ENCODE data around the gene PRXL2B. TPM values are rescaled to one million over a fixed set of nuclear protein-coding genes. Genes with fewer than 3 reads are reported as not detected.

Gene PRXL2B
- total RNA-seq, 4 donors from 2014 or later: 0.51 to 20.5 (median 13.2) TPM

DNA sequence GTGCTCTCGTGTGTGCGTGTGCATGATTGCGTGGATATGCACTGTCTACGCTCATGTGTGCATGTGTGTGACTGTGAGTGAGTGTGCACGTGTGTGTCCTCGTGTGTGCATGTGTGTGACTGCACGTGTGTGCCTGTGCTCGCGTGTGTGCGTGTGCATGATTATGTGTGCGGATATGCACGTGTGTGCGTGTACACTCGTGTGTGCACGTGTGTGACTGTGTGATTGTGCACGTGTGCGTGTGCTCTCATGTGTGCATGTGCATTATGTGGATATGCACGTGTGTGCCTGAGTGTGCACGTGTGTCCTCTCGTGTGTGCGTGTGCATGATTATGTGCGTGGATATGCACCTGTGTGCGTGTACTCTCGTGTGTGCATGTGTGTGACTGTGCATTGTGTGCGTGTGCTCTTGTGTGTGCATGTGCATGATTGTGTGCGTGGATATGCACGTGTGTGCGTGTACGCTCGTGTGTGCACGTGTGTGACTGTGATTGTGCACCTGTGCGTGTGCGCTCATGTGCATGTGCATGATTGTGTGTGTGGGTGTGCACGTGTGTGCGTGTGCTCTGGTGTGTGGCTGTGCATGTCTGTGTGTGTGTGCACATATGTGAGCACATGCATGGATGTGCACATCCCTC lies 44.0 kb downstream of the PRXL2B start:
- no peak for TF ChIP-seq POLR2A (IDR thresholded peaks at IDR 0.05)
- TF ChIP-seq, protein P1, sequence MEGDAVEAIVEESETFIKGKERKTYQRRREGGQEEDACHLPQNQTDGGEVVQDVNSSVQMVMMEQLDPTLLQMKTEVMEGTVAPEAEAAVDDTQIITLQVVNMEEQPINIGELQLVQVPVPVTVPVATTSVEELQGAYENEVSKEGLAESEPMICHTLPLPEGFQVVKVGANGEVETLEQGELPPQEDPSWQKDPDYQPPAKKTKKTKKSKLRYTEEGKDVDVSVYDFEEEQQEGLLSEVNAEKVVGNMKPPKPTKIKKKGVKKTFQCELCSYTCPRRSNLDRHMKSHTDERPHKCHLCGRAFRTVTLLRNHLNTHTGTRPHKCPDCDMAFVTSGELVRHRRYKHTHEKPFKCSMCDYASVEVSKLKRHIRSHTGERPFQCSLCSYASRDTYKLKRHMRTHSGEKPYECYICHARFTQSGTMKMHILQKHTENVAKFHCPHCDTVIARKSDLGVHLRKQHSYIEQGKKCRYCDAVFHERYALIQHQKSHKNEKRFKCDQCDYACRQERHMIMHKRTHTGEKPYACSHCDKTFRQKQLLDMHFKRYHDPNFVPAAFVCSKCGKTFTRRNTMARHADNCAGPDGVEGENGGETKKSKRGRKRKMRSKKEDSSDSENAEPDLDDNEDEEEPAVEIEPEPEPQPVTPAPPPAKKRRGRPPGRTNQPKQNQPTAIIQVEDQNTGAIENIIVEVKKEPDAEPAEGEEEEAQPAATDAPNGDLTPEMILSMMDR (IDR thresholded peaks at IDR 0.05): no peak
- Histone ChIP-seq H3K4me3 (no peak overlapping the region), H3K27me3 (peaks cover 24 to 41% of the 10 kb centered on the region in 2 donors), H3K4me1 (peaks cover 0 to 8% of the 10 kb centered on the region in 2 donors), H3K36me3 (no peaks in the 10 kb centered on the region), H3K27ac (no peak overlapping the region), H3K9me3 (no peaks in the 10 kb centered on the region)
- DNase-seq: no peak
- intact Hi-C loops (cut with DNase I; ENCODE audit: low total_unique reads): no loop called here

DNA sequence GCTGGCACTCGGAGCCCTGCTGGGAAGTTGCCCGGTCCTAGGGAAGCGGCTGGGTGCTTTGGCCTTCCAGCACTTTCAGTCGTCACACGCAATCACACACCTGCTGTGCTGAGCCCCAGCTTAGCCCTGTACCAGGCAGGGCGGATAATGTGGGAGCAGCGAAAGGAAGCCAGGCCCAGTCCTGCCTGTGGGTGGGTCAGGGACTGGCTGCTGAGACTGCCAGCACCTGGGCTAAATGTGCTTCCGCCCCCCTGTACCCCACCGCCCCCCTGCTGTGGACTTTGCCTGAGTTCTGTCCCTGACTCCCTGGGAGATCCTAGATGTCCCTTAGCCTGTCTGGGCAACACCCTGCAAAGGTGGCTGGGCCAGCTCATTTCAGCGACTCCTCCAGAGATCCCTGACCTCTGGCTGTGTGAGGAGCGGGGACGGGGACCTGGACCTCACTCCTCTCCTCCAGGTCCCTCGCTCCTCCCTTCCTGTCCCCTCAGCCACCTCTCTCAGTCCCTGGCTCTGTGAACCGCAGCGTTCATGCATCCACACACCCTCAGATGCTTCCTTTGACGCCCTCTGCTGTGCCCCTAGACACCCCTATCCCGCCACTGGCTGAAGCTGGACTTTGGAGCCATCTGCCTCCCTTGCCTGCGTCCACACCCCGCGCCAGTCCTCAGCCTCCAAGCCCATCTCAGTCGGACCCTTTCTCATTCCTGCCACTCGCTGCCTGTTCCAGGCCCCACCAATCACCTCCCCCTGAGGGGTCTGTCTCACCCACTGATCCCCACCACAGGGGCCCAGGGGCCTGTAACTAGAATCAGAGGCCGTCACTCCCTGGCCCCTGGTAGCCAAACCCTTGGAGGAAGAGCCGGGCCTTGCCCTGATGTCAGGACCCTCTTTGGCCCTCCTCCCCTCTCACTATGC lies 44.8 kb downstream of the PRXL2B start:
- no peak for TF ChIP-seq POLR2A (IDR thresholded peaks at IDR 0.05)
- TF ChIP-seq, protein P1 (IDR thresholded peaks at IDR 0.05): no peak
- H3K4me3 ChIP-seq: no peak overlapping the region
- no peak for DNase-seq
- no peaks in the 10 kb centered on the region for H3K36me3 ChIP-seq
- peaks cover 24 to 36% of the 10 kb centered on the region in 2 donors for H3K27me3 ChIP-seq
- H3K4me1 ChIP-seq: peaks cover 0 to 8% of the 10 kb centered on the region in 2 donors
- intact Hi-C loops (cut with DNase I; ENCODE audit: low total_unique reads): no loop called here
- no peak overlapping the region for H3K27ac ChIP-seq
- H3K9me3 ChIP-seq: no peaks in the 10 kb centered on the region

DNA sequence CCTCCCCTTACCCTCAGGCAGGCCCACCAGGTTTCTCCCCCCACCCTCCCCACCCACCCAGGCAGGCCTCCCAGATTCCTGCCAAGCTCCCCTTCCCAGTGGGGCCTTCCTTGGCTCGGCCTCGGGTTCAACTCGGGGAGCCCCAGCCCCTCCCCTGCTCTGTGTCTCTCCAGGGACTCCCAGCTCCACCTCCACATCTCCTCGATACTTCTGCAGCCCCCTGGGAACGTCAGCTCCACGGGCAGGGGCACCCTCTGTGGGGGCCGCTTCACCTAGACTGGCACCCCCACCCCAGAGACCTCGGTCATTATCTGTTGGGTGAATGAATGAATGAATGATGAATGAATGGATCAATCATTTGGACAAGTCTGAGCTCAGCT lies 45.5 kb downstream of the PRXL2B start:
- Histone ChIP-seq H3K27me3 (peaks cover 24 to 30% of the 10 kb centered on the region in 2 donors), H3K9me3 (no peaks in the 10 kb centered on the region), H3K4me1 (peaks cover 0 to 8% of the 10 kb centered on the region in 2 donors), H3K36me3 (no peaks in the 10 kb centered on the region), H3K27ac (no peak overlapping the region), H3K4me3 (no peak overlapping the region)
- TF ChIP-seq POLR2A (IDR thresholded peaks at IDR 0.05): no peak
- TF ChIP-seq, protein P1 (IDR thresholded peaks at IDR 0.05): no peak
- no peak for DNase-seq
- intact Hi-C loops (cut with DNase I; ENCODE audit: low total_unique reads): no loop called here

DNA sequence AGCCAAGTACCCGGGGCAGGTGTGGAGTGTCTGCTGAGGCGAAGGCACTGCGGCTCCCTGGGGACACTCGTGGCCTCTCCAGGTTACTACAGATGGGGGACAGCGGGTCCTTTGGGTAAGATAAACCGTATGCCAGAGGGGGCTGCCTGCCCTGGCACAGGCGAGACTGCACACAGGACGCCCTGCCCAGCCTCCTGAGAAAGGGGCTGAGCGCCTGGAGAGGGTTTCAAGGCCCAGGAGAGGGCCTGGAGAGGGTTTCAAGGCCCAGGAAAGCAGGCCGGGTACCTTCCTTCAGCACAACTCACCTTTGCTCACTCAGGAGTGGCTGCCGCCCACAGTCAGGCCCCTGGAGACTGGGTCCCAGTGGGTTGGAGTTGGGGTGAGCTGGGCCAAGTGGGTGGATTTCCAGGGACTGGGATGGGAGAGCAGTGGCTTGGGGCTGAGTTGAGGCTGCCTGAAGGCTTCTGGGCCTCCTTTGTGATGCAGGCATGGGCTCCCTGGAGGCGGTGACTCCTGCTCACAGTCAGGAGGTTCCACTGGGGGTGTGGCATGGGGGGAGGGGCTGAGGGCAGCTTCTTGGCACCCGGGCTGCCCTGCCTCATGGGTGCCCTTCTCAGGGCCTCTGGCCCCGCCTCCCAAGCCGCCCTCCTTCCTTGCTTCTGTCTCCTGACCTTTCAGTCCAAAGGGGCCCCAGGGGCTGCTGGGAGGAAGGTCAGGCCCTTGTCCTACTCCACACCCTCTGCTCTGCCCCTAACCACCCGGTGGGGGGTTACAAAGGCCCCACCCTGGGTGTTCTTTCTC lies 46.2 kb downstream of the PRXL2B start, which contains the start of gene MMEL1:
Gene MMEL1 (minus strand): TSS at position 456 of the 801 bp plus-strand sequence. CDS start 3,532 bp downstream, outside the sequence.
- intact Hi-C loops (cut with DNase I; ENCODE audit: low total_unique reads): no loop called here
- H3K4me3 ChIP-seq: no peak within 1 kb of the TSS
- H3K27ac ChIP-seq: no peak within 1 kb of the TSS
- no peak for TF ChIP-seq POLR2A (IDR thresholded peaks at IDR 0.05)
- TF ChIP-seq, protein P1 (IDR thresholded peaks at IDR 0.05): no peak
- no peaks in the 10 kb centered on the region for H3K36me3 ChIP-seq
- H3K4me1 ChIP-seq: peaks cover 0 to 8% of the 10 kb centered on the region in 2 donors
- H3K9me3 ChIP-seq: no peaks in the 10 kb centered on the region
- no peak for DNase-seq
- H3K27me3 ChIP-seq: peaks cover 23 to 24% of the 10 kb centered on the region in 2 donors
